ENCODE results near the gene EFCAB6.

DNA sequence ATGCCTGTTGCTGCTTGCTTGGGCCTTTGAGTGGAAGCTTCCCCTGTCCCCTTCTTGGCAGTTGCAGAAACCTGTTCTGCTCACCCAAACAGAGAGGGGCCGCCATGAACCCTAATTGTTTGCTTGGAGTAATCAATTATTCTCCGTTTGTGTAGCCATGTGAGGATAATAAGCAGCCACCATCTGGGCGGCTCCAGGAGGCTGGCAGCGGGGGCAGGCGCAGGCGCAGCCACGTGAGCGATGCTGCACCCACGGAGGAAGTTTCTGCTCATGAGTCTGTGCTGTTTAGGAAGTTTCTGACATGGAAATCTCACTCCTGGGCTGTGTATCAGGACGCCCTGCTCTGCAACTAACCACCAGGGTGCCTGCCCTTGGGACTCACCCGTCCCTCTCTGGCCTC, 310.2 kb downstream of the EFCAB6 start:
- TF ChIP-seq, protein P1, sequence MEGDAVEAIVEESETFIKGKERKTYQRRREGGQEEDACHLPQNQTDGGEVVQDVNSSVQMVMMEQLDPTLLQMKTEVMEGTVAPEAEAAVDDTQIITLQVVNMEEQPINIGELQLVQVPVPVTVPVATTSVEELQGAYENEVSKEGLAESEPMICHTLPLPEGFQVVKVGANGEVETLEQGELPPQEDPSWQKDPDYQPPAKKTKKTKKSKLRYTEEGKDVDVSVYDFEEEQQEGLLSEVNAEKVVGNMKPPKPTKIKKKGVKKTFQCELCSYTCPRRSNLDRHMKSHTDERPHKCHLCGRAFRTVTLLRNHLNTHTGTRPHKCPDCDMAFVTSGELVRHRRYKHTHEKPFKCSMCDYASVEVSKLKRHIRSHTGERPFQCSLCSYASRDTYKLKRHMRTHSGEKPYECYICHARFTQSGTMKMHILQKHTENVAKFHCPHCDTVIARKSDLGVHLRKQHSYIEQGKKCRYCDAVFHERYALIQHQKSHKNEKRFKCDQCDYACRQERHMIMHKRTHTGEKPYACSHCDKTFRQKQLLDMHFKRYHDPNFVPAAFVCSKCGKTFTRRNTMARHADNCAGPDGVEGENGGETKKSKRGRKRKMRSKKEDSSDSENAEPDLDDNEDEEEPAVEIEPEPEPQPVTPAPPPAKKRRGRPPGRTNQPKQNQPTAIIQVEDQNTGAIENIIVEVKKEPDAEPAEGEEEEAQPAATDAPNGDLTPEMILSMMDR (IDR thresholded peaks at IDR 0.05), result no peak
- no peak for TF ChIP-seq POLR2A (IDR thresholded peaks at IDR 0.05)
- TF ChIP-seq POLR2AphosphoS5 (IDR thresholded peaks at IDR 0.05), result no peak
